Non-pigmented ciliary epithelial cell (primary cell): ENCODE measurements around the gene TEX14.
A peak's percentile ranks its signal among the peaks of the same experiment; 100 is the strongest.
"Not testable (repeated sequence)": the region's sequence is repeated elsewhere in the genome, so short reads cannot be mapped to it uniquely, and the experiment has no call there.

Source experiments
- DNase-seq: peaks from one replicate; pipeline ENCODE4 v3.0.0-alpha.2; 2010; ENCODE audit warnings: low read depth

TEX14 gene

GRCh38 chr17:58597371-58597770 lies 94.5 kb downstream of the TEX14 start:
- DNase-seq = no peak

GRCh38 chr17:58595194-58595792 lies 96.6 kb downstream of the TEX14 start:
- no peak for DNase-seq

- no peak for DNase-seq
Observed at GRCh38 chr17:58593123-58593522, 98.7 kb downstream of the TEX14 start.

GRCh38 chr17:58591455-58591854 lies 100.4 kb downstream of the TEX14 start:
- DNase-seq = no peak

GRCh38 chr17:58590377-58590776 lies 101.5 kb downstream of the TEX14 start:
- no peak for DNase-seq

- DNase-seq = no peak
Observed at GRCh38 chr17:58587713-58588117, 104.1 kb downstream of the TEX14 start.

GRCh38 chr17:58586009-58586644 lies 105.7 kb downstream of the TEX14 start:
- no peak for DNase-seq

GRCh38 chr17:58585554-58585953 lies 106.3 kb downstream of the TEX14 start:
- DNase-seq = no peak

GRCh38 chr17:58583486-58583885 lies 108.4 kb downstream of the TEX14 start:
- no peak for DNase-seq

- DNase-seq = not testable (repeated sequence)
Observed at GRCh38 chr17:58582718-58583117, 109.1 kb downstream of the TEX14 start.

GRCh38 chr17:58580671-58581070 lies 111.2 kb downstream of the TEX14 start:
- no peak for DNase-seq

GRCh38 chr17:58577696-58578095 lies 114.1 kb downstream of the TEX14 start:
- no peak for DNase-seq

- DNase-seq = no peak
Observed at GRCh38 chr17:58576679-58577367, 115.0 kb downstream of the TEX14 start.

GRCh38 chr17:58575511-58575910 lies 116.3 kb downstream of the TEX14 start:
- peak; percentile 19 for DNase-seq

GRCh38 chr17:58574025-58574424 lies 117.8 kb downstream of the TEX14 start:
- no peak for DNase-seq

- DNase-seq = no peak
Observed at GRCh38 chr17:58572846-58573245, 119.0 kb downstream of the TEX14 start.

GRCh38 chr17:58570758-58571157 lies 121.1 kb downstream of the TEX14 start:
- no peak for DNase-seq

- DNase-seq = no peak
Observed at GRCh38 chr17:58569196-58569595, 122.6 kb downstream of the TEX14 start.

GRCh38 chr17:58568044-58568799 lies 123.6 kb downstream of the TEX14 start:
- no peak for DNase-seq

GRCh38 chr17:58565389-58566311 lies 126.2 kb downstream of the TEX14 start:
- no peak for DNase-seq

GRCh38 chr17:58564971-58565370 lies 126.9 kb downstream of the TEX14 start:
- no peak for DNase-seq

- DNase-seq = no peak
Observed at GRCh38 chr17:58564243-58564642, 127.6 kb downstream of the TEX14 start.
